HepG2 (cell line): ENCODE measurements around the gene TPO.

Experiments used
- CBFB ChIP-seq: sonication (generic); formaldehyde crosslinking; IDR thresholded peaks from 2 replicates; pipeline ENCODE4 v1.4.0; 2020; ENCODE audit warnings: missing genetic modification reagents
- CBX5 ChIP-seq: sonication (generic); formaldehyde crosslinking; IDR thresholded peaks from 2 replicates; pipeline ENCODE4 v1.4.0; 2020; ENCODE audit warnings: missing genetic modification reagents, borderline replicate concordance
- DPF2 ChIP-seq: sonication (generic); formaldehyde crosslinking; IDR thresholded peaks from 2 replicates; pipeline ENCODE4 v1.4.0; 2020; ENCODE audit warnings: mild to moderate bottlenecking, low read depth, missing genetic modification reagents, borderline replicate concordance
- FOSL2 ChIP-seq: sonication (generic); formaldehyde crosslinking; IDR thresholded peaks from 2 replicates; pipeline ENCODE4 v1.4.0; 2020; ENCODE audit warnings: missing genetic modification reagents
- HES4 ChIP-seq: sonication (generic); formaldehyde crosslinking; IDR thresholded peaks from 2 replicates; pipeline ENCODE4 v1.9.0; 2021; ENCODE audit warnings: mild to moderate bottlenecking, missing genetic modification reagents, borderline replicate concordance
- PRDM10 ChIP-seq: sonication (generic); formaldehyde crosslinking; IDR thresholded peaks from 2 replicates; pipeline ENCODE4 v1.4.0; 2020; ENCODE audit warnings: low read depth, missing genetic modification reagents
- TRIM24 ChIP-seq: sonication (generic); formaldehyde crosslinking; IDR thresholded peaks from 2 replicates; pipeline ENCODE4 v1.8.0; 2022; ENCODE audit warnings: mild to moderate bottlenecking, missing genetic modification reagents
- ZNF138 ChIP-seq: sonication (generic); formaldehyde crosslinking; IDR thresholded peaks from 2 replicates; pipeline ENCODE4 v1.5.0; 2020; ENCODE audit warnings: mild to moderate bottlenecking, low read depth, missing genetic modification reagents
- ZNF260 ChIP-seq: sonication (generic); formaldehyde crosslinking; IDR thresholded peaks from 2 replicates; pipeline ENCODE4 v1.4.0; 2020; ENCODE audit warnings: missing genetic modification reagents, low read depth, mild to moderate bottlenecking, borderline replicate concordance
- TF ChIP-seq, protein P1 (sequence below): sonication (generic); formaldehyde crosslinking; IDR thresholded peaks from 2 replicates; pipeline ENCODE4 v1.9.0; 2021; ENCODE audit warnings: missing genetic modification reagents, borderline replicate concordance
- TF ChIP-seq, protein P2 (sequence below): sonication (generic); formaldehyde crosslinking; IDR thresholded peaks from 2 replicates; pipeline ENCODE4 v1.5.0; 2020; ENCODE audit warnings: mild to moderate bottlenecking, missing genetic modification reagents, moderate library complexity

- TF ChIP-seq DPF2 (CRISPR knock-in tag) (no peak), CBX5 (no peak), ZNF260 (CRISPR knock-in tag) (no peak), HES4 (CRISPR knock-in tag) (no peak), ZNF138 (CRISPR knock-in tag) (no peak), PRDM10 (no peak), CBFB (CRISPR knock-in tag) (no peak), TRIM24 (CRISPR knock-in tag) (no peak), FOSL2 (CRISPR knock-in tag) (no peak)
- TF ChIP-seq, protein P1, sequence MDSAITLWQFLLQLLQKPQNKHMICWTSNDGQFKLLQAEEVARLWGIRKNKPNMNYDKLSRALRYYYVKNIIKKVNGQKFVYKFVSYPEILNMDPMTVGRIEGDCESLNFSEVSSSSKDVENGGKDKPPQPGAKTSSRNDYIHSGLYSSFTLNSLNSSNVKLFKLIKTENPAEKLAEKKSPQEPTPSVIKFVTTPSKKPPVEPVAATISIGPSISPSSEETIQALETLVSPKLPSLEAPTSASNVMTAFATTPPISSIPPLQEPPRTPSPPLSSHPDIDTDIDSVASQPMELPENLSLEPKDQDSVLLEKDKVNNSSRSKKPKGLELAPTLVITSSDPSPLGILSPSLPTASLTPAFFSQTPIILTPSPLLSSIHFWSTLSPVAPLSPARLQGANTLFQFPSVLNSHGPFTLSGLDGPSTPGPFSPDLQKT (CRISPR knock-in tag): no peak
- TF ChIP-seq, protein P2, sequence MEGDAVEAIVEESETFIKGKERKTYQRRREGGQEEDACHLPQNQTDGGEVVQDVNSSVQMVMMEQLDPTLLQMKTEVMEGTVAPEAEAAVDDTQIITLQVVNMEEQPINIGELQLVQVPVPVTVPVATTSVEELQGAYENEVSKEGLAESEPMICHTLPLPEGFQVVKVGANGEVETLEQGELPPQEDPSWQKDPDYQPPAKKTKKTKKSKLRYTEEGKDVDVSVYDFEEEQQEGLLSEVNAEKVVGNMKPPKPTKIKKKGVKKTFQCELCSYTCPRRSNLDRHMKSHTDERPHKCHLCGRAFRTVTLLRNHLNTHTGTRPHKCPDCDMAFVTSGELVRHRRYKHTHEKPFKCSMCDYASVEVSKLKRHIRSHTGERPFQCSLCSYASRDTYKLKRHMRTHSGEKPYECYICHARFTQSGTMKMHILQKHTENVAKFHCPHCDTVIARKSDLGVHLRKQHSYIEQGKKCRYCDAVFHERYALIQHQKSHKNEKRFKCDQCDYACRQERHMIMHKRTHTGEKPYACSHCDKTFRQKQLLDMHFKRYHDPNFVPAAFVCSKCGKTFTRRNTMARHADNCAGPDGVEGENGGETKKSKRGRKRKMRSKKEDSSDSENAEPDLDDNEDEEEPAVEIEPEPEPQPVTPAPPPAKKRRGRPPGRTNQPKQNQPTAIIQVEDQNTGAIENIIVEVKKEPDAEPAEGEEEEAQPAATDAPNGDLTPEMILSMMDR (CRISPR knock-in tag): peak; percentile 36; the same call in 1 of the 2 replicates
These were observed 133.6 kb downstream of the TPO start for GRCh38 chr2:1546901-1547300.
